GM23338 (cell line): ENCODE data around the gene DAP3. TPM values are rescaled to one million over a fixed set of nuclear protein-coding genes. Genes with fewer than 3 reads are reported as not detected.

ENCODE experiments used
- ATAC-seq: fragments of 200-7000 bp; cut with Tn5 transposase; 3 replicates; pipeline ENCODE4 v1.9.1; 2020
- DNase-seq: peaks from one replicate; pipeline ENCODE4 v3.0.0-alpha.2; 2015; ENCODE audit warnings: low spot score
- H2AFZ ChIP-seq: fragments of 200-600 bp; sonication (generic); 2 replicates; pipeline ENCODE4 v1.8.0; 2016; ENCODE audit warnings: antibody characterized with exemption, mild to moderate bottlenecking, moderate library complexity
- H3F3A ChIP-seq: fragments of 200-600 bp; sonication (generic); replicated peaks from 2 replicates; pipeline ENCODE4 v1.8.0; 2017; ENCODE audit warnings: antibody characterized with exemption, mixed run types, low read depth
- H3K27ac ChIP-seq: fragments of 200-600 bp; sonication (generic); 2 replicates; pipeline ENCODE4 v1.6.1; 2016; ENCODE audit warnings: low read depth
- H3K27me3 ChIP-seq: fragments of 200-600 bp; sonication (generic); 2 replicates; pipeline ENCODE4 v1.8.0; 2016; ENCODE audit warnings: mild to moderate bottlenecking, mixed run types, moderate library complexity; ENCODE audit not compliant: insufficient read depth
- H3K36me3 ChIP-seq: fragments of 200-600 bp; sonication (generic); 2 replicates; pipeline ENCODE4 v1.8.0; 2016; ENCODE audit warnings: mild to moderate bottlenecking; ENCODE audit not compliant: insufficient read depth
- H3K4me1 ChIP-seq: fragments of 200-600 bp; sonication (generic); 2 replicates; pipeline ENCODE4 v1.8.0; 2016; ENCODE audit warnings: mild to moderate bottlenecking, moderate library complexity; ENCODE audit not compliant: insufficient read depth
- H3K4me2 ChIP-seq: fragments of 200-600 bp; sonication (generic); 2 replicates; pipeline ENCODE4 v1.7.1; 2017; ENCODE audit warnings: mixed run types
- H3K4me3 ChIP-seq: fragments of 200-600 bp; sonication (generic); 2 replicates; pipeline ENCODE4 v1.6.1; 2016; ENCODE audit warnings: mixed run types
- H3K79me2 ChIP-seq: fragments of 200-600 bp; sonication (generic); replicated peaks from 2 replicates; pipeline ENCODE4 v1.8.0; 2017; ENCODE audit warnings: mild to moderate bottlenecking; ENCODE audit not compliant: insufficient read depth
- H3K9me2 ChIP-seq: fragments of 200-600 bp; sonication (generic); 2 replicates; pipeline ENCODE4 v1.8.0; 2017; ENCODE audit not compliant: insufficient read depth
- H4K20me1 ChIP-seq: fragments of 200-600 bp; sonication (generic); replicated peaks from 2 replicates; pipeline ENCODE4 v1.8.0; 2017; ENCODE audit warnings: mild to moderate bottlenecking; ENCODE audit not compliant: insufficient read depth
- H3K27ac Mint-ChIP-seq: 2 replicates; pipeline ENCODE4 v1.8.0; 2020; ENCODE audit warnings: inconsistent platforms, mild to moderate bottlenecking, moderate library complexity, mixed read lengths
- H3K27me3 Mint-ChIP-seq: 3 replicates; pipeline ENCODE4 v1.8.0; 2022; ENCODE audit warnings: low read depth, mild to moderate bottlenecking, moderate library complexity, mixed read lengths, inconsistent platforms; ENCODE audit not compliant: insufficient read depth, poor library complexity
- H3K36me3 Mint-ChIP-seq: 3 replicates; pipeline ENCODE4 v1.8.0; 2021; ENCODE audit warnings: low read depth, mild to moderate bottlenecking, inconsistent platforms, moderate library complexity, mixed read lengths
- H3K4me1 Mint-ChIP-seq: 3 replicates; pipeline ENCODE4 v1.8.0; 2020; ENCODE audit warnings: mild to moderate bottlenecking, inconsistent platforms, mixed read lengths
- H3K4me3 Mint-ChIP-seq: 3 replicates; pipeline ENCODE4 v1.8.0; 2021; ENCODE audit warnings: moderate library complexity, mild to moderate bottlenecking, inconsistent platforms, mixed read lengths
- H3K9me3 Mint-ChIP-seq: 3 replicates; pipeline ENCODE4 v1.8.0; 2020; ENCODE audit warnings: moderate library complexity, mild to moderate bottlenecking, inconsistent platforms, mixed read lengths
- CREB1 ChIP-seq: fragments of 250-450 bp; sonication (Bioruptor Pico); IDR thresholded peaks from 2 replicates; pipeline ENCODE4 v1.5.0; 2020; ENCODE audit warnings: low read depth, mild to moderate bottlenecking, moderate library complexity
- CTCF ChIP-seq, 2 experiments: fragments of 200-600 bp in 1 of 2; sonication (generic) in 1 of 2; conservative IDR thresholded peaks; 2 replicates each; pipeline versions ENCODE4 v1.5.1 to v1.6.1; 2016 to 2017; ENCODE audit warnings: antibody characterized with exemption in 2 of 2, low read depth in 2 of 2, mild to moderate bottlenecking in 2 of 2, moderate library complexity in 1 of 2
- EZH2 ChIP-seq: fragments of 200-600 bp; sonication (generic); IDR thresholded peaks from one replicate; pipeline ENCODE4 v1.8.0; 2017; ENCODE audit warnings: antibody characterized with exemption, mild to moderate bottlenecking, low read depth; ENCODE audit not compliant: unreplicated experiment
- EZH2phosphoT487 ChIP-seq: fragments of 200-600 bp; sonication (generic); IDR thresholded peaks from one replicate; pipeline ENCODE4 v1.8.1; 2018; ENCODE audit warnings: antibody characterized with exemption; ENCODE audit not compliant: unreplicated experiment
- NANOG ChIP-seq: IDR thresholded peaks from 2 replicates; pipeline ENCODE4 v1.6.1; 2016; ENCODE audit warnings: antibody characterized with exemption, borderline replicate concordance
- POLR2AphosphoS5 ChIP-seq: IDR thresholded peaks from 2 replicates; pipeline ENCODE4 v1.6.1; 2016; ENCODE audit warnings: antibody characterized with exemption, low read depth
- REST ChIP-seq: IDR thresholded peaks from one replicate; pipeline ENCODE4 v1.6.1; 2018; ENCODE audit warnings: antibody characterized with exemption; ENCODE audit not compliant: unreplicated experiment
- ZNF331 ChIP-seq: fragments of 250-450 bp; sonication (Bioruptor Pico); IDR thresholded peaks from 2 replicates; pipeline ENCODE4 v1.5.0; 2020; ENCODE audit warnings: low read depth, mild to moderate bottlenecking, moderate library complexity
- ZNF462 ChIP-seq: fragments of 250-450 bp; sonication (Bioruptor Pico); IDR thresholded peaks from 2 replicates; pipeline ENCODE4 v1.5.0; 2020; ENCODE audit warnings: mild to moderate bottlenecking, moderate library complexity
- polyA plus RNA-seq: library from polyadenylated mRNA; unstranded; fragments of >200 nt; fragmentation: Nextera tagmentation; extraction: Ambion mirVana; gene quantifications from 2 replicates; pipeline ENCODE4 v1.2.1, GENCODE V29; 2016
- total RNA-seq: library from RNA; depleted of rRNA; stranded (reverse); fragments of >200 nt; shearing (Covaris generic); gene quantifications from 2 replicates; pipeline ENCODE4 v1.2.3, GENCODE V29; 2014

The DAP3 gene
- total and polyA plus RNA-seq, 2 experiments from 2014 or later = 89.8 to 90.1 TPM

- no peaks in the 10 kb centered on the region for H3K9me2 ChIP-seq
- H3K4me1 Mint-ChIP-seq = peaks cover 34% of the 10 kb centered on the region
- TF ChIP-seq CREB1 (CRISPR knock-in tag) (no peak), POLR2AphosphoS5 (no peak), ZNF462 (no peak), ZNF331 (no peak), NANOG (no peak), REST (no peak), CTCF (conservative IDR thresholded peaks at IDR 0.05; ENCODE audit: low read depth in 2 of 2) (no peak), EZH2phosphoT487 (no peak), EZH2 (no peak)
- H3K27me3 Mint-ChIP-seq = peaks cover 6% of the 10 kb centered on the region
- no peak overlapping the region for H3K4me3 ChIP-seq
- H3F3A ChIP-seq = 0 out of 2 replicates have a peak, but pooled peaks cover 6% of the 10 kb centered on the region
- peaks cover 12% of the 10 kb centered on the region; the same call in 2 of the 3 replicates for H3K9me3 Mint-ChIP-seq
- H4K20me1 ChIP-seq = peaks cover 13% of the 10 kb centered on the region
- H3K4me3 Mint-ChIP-seq = no peak overlapping the region; the same call in 2 of the 3 replicates
- DNase-seq (no peak), ATAC-seq (no peak)
- H3K79me2 ChIP-seq = peaks cover 89% of the 10 kb centered on the region
- H3K27me3 ChIP-seq = no peaks in the 10 kb centered on the region
- H3K4me1 ChIP-seq = peaks cover 18% of the 10 kb centered on the region
- no peak overlapping the region for H3K27ac ChIP-seq
- H2AFZ ChIP-seq = no peak overlapping the region
- no peak overlapping the region for H3K4me2 ChIP-seq
- H3K36me3 ChIP-seq = peaks cover 16% of the 10 kb centered on the region; the same call in 1 of the 2 replicates
- peaks cover 52% of the 10 kb centered on the region for H3K36me3 Mint-ChIP-seq
- 0 out of 2 replicates have a peak overlapping the region, but pooled peaks have one; percentile 38 for H3K27ac Mint-ChIP-seq
Measured at GRCh38 chr1:155691992-155692528, 3.2 kb downstream of the DAP3 start.
